NCI-H82 treated with DMSO at 0.1 percent for 48 hours (cell line): Measurements from ENCODE around the gene ZFC3H1.
"Not testable (repeated sequence)": the region's sequence is repeated elsewhere in the genome, so short reads cannot be mapped to it uniquely, and the experiment has no call there.

Experiments
- DNase-seq: peaks from one replicate; lab custom pipeline; 2025; ENCODE audit not compliant: unreplicated experiment; lab: John Stamatoyannopoulos, UW

The ZFC3H1 gene, protein sequence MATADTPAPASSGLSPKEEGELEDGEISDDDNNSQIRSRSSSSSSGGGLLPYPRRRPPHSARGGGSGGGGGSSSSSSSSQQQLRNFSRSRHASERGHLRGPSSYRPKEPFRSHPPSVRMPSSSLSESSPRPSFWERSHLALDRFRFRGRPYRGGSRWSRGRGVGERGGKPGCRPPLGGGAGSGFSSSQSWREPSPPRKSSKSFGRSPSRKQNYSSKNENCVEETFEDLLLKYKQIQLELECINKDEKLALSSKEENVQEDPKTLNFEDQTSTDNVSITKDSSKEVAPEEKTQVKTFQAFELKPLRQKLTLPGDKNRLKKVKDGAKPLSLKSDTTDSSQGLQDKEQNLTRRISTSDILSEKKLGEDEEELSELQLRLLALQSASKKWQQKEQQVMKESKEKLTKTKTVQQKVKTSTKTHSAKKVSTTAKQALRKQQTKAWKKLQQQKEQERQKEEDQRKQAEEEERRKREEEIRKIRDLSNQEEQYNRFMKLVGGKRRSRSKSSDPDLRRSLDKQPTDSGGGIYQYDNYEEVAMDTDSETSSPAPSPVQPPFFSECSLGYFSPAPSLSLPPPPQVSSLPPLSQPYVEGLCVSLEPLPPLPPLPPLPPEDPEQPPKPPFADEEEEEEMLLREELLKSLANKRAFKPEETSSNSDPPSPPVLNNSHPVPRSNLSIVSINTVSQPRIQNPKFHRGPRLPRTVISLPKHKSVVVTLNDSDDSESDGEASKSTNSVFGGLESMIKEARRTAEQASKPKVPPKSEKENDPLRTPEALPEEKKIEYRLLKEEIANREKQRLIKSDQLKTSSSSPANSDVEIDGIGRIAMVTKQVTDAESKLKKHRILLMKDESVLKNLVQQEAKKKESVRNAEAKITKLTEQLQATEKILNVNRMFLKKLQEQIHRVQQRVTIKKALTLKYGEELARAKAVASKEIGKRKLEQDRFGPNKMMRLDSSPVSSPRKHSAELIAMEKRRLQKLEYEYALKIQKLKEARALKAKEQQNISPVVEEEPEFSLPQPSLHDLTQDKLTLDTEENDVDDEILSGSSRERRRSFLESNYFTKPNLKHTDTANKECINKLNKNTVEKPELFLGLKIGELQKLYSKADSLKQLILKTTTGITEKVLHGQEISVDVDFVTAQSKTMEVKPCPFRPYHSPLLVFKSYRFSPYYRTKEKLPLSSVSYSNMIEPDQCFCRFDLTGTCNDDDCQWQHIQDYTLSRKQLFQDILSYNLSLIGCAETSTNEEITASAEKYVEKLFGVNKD (N-terminal part only)

DNA sequence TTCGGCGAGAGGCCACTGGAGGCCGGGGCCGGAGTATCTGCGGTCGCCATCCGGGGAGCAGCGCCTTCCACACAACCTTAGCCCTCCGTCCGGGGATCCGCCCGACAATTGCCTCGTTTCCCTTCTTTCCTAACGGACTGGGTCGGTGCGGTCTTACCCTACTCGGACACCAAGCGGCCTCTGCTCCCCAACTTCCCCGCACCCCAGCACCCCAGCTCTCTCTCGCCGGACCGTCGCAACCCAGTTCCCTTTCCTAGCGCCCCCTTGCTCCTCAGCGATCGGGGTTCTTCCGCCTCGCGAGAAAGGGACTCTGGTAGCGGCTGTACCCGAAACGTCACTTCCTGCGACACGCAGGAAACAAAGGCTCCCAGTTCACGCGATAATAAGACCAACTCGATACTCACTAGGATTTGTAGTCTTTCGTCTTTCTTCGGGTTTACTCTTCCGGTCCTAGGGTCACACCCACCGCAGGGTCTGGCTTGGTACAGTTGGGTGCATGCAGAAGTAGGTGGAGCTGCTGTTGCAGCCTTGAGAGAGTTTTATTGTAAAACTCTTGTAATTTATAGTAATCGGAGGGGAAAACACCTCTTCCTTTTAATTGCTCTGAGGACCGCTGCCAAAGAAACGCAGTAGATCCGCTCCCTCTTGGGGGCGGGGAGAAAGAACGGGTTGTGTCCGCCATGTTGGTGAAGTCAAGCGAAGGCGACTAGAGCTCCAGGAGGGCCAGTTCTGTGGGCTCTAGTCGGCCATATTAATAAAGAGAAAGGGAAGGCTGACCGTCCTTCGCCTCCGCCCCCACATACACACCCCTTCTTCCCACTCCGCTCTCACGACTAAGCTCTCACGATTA, at the start of gene ZFC3H1, which contains the start of gene THAP2:
ZFC3H1 (minus strand) TSS at position 288 of the 850 bp plus-strand sequence; CDS start at position 50, 238 bp downstream.
THAP2 (plus strand) TSS at position 741 of the 850 bp plus-strand sequence. CDS start 209 bp downstream, outside the sequence.
- peak; percentile 99 for DNase-seq

DNA sequence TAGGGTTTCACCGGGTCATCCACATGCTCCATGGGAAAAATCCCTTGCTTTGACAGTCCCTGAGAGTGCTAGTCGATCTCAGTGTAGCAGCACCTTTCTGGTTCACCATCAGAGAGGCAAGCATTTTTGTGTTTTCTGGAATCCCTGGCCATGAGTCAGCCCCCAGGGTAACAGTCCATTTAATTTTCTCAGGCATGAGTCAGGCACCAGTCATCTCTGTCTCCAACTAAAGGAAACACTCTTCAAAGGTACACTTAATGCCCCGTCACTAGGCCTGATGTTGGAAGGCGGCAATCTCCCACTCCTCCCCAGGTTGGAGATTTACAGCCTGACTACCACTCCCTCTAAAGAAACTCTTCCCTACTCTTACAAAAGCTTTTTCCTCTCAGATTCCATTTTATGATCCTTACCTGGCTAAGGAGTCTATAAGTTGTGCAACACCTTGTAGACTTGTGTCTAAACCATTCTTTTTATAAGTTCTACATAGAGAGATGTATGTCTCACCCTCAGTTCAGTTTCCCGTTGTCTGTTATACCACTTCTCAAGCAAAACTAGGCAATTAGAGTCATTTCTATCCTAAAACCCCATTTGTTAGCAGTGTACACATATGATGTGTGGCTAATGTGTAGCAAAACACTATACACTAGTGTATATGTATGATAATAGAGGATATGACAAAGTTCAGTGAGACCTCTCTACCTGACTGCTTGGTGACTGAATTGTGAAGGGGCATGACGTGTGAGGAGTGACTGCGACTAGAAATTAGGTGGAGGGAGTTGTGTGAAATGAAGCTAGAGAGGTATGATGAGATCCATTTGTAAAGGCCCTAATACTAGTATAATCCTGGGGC, 46.9 kb upstream of the ZFC3H1 start:
- no peak for DNase-seq

DNA sequence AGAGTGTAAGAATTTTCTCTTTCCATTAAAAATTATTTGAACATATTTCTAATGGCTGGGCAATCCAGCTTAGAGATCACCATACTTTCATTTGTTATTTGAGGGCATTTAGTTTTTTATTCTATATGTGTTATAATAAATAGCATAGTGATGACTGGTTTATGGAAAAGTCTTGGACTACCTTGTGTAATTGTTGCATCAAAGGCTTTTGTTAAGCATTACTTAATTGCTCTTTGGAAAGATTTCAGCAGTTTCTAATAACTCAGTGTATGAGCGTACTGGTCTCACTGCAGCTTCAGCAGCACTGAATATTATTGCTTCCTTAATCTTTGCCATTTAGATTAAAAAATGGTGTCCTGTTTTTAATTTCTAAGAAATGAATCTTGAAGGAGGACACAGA, 45.0 kb upstream of the ZFC3H1 start:
- DNase-seq: no peak

DNA sequence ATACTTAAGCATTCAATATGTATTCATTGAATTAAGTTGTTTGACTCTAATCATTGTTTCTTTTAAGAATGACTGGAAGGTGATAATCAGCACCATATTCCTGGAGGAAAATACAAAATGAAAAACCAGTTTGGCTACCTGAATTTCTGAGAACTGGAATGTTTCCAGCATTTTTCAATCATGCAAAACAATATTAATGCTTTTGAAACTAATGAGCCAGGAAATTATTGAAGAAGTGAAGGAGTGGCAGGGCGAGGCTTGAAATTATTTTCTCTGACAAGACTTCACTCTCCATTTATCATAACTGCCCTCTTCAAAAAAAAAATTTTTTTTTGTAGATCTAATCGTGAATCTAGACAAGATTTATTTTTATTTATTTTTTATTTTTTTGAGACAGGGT, 41.3 kb upstream of the ZFC3H1 start:
- no peak for DNase-seq

DNA sequence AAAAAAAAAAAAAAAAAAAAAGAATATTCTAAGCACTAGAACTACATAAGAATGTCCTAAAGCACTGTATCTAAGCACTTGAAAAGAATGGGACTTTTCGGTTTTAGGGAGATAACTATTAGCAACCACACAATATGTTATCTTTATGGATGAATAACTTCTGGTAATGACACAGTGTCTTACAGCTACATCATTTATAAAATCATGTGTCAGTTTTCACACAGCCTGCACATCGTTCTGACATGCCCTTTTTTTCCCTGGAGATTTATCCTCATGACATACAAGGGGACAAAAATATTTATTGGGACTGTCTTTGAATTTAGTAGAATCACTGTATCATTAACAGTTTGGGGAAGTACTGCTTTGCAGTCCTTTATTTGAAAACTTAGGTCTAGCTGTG, 39.6 kb upstream of the ZFC3H1 start:
- no peak for DNase-seq

DNA sequence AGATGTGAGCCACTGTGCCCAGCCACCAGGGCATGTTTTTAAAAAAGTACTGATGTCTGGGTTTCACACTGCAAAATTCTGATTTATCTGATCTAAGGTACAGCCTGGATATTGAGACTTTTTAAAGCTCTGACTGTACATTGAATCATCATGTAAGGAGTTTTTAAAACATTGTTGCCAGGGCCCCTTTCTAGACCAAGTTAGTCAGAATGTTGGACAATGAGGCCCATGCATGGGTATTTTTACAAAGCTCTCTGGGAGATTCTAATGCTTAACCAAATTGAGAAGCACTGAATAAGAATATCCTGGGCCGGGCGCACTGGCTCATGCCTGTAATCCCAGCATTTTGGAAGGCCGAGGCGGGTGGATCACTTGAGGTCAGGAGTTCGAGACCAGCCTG, 38.9 kb upstream of the ZFC3H1 start:
- no peak for DNase-seq

DNA sequence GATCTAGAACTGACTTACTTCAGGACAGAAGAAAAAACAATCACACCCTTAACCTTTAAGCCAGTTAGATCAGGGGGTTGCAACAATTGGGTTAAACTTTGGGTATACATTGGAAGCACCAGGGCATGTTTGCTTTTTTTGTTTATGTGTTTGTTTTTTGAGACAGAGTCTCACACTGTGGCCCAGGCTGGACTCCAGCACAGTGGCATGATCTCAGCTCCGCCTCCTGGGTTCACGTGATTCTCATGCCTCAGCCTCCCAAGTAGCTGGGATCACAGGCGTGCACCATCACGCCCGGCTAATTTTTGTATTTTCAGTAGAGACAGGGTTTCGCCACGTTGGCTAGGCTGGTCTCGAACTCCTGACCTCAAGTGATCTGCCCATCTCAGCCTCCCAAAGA, 38.5 kb upstream of the ZFC3H1 start:
- not testable (repeated sequence) for DNase-seq

DNA sequence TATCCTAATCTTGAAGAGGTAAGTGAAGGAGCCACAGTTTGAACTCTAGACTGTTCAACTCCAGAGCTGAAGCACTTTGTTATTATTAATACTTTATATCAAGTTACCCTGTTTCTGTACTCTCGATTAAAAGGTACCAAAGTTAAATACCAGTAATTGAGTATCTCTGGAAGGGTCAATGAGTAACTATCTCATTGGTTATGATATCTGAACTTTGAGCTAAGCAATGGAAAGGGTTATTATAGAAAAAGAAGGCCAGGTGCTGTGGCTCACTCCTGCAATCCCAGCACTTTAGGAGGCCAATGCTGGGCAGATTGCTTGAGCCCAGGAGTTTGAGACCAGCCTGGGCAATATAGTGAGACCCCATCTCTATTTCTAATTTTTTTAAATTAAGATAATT, 32.1 kb upstream of the ZFC3H1 start:
- no peak for DNase-seq

DNA sequence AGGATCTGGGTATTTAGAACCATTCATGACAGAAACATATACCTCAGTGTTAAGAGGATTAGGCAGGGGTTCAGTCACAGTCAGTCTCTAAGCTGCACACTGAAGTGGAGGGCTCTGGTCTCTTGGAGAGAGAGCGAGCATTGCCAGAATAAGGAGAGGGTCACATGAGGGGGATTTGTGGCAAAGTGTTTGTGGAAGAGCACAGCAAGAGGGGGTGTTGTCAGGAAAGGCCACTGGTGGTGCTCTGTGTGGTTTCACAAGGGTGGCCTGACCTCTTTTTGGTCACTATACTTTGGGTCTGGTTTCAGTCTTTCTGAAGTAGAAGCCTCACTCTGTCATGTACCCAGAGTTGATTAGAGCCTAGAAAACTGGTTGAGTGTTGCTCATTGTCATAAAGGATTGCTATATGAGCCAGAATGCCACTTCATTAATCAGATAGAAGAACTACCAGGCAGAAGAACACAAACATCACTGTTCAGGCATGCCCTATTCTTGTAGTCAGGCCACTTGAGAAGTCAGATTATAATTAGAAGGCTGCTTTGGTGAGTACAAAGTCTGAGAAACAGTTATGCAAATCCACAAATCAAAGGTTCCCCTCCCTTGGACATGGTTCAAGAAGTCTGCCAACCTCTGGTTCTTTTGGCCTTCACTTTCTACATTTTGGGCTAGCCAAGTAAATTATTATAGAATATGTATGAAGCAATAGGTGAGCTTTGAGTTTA, 30.6 kb upstream of the ZFC3H1 start:
- DNase-seq: peak; percentile 87

DNA sequence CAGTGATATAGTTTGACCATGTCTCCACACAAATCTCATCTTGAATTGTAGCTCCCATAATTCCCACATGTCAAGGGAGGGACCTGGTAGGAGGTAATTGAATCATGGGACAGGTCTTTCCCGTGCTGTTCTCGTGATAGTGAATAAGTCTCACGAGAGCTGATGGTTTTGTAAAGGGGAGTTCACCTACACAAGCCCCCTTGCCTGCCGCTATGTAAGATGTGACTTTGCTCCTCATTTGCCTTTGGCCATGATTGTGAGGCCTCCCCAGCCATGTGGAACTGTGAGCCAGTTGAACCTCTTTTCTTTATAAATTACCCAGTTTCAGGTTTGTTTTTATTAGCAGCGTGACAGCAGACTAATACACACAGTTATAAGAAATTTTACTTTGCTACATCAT, 30.0 kb upstream of the ZFC3H1 start:
- not testable (repeated sequence) for DNase-seq

DNA sequence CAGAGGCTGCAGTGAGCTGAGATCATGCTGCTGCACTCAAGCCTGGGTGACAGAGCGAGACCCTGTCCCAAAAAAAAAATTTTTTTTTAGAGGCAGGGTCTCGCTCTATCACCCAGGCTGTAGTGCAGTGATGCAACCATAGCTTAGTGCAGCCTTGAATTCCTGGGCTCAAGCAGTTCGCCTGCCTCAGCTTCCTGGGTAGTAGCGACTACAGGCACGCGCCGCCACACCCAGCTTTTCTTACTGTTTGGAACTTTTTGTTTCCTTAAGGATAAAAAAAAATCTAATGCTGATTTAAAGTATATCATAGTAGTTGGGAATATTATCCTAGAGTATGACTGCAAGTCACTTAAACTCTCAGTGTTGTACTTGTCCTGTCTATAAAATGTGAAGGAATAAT, 29.5 kb upstream of the ZFC3H1 start:
- no peak for DNase-seq

DNA sequence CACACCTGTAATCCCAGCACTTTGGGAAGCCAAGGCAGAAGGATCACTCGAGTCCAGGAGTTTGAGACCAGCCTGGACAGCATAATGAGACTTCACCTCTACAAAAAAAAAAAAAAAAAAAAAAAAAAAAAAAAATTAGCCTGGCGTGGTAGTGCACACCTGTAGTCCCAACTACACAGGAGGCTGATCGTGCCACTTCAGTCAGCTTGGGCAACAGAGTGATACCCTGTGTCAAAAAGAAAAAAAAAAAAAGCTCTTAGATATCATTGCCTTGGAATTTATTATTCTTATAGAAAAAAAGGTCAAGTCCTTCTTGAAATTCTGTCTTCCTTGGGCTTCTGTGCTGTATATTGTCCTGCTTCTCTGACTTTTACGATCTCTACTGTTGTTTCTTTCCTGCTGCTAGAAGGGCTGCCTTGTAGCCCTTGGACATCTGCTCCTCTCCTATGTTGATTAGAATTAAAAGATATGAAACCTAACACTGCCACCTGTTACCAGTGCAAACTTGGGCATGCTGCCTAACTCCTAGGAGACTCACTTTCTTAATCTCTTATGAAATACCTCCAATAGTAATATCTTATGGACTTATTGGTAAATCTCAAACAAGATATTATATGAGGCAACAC, 28.0 kb upstream of the ZFC3H1 start:
- DNase-seq: peak; percentile 72

DNA sequence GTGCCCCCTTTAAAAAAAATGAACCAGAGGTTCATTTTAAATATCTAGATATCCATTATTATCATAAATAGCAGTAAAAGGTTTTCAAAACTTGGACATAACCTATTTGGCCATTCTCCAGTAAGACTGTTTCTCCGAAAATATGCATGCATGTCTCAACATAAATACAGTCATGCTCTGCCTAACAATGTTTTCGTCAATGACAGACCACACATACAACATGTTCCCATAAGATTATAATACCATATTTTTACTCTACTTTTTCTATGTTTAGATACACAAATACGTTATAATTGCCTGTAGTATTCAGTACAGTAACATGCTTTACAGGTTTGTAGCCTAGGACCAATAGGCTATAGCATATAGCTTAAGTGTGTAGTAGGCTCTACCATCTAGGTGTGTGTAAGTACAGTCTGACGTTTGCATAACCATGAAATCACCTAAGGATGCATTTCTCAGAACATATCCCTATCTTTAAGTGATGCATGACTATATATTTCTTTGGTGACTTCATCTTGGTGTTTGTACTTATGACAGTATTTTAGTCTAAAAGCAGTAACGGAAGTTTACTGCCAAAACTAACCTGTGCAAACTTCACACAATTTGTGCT, 25.4 kb upstream of the ZFC3H1 start:
- DNase-seq: no peak

DNA sequence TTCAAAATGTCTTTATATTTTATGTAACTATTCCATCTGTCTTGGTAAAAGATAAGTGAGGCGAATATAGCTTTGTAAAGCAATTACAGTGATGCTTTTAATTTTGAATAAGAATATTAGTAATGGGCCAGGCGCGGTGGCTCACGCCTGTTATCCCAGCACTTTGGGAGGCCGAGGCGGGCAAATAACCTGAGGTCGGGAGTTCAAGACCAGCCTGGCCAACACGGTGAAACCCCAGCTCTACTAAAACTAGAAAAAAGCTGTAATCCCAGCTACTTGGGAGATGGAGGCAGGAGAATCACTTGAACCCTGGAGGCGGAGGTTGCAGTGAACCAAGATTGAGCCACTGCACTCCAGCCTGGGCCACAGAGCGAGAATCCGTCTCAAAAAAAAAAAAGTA, 23.5 kb upstream of the ZFC3H1 start:
- DNase-seq: not testable (repeated sequence)

DNA sequence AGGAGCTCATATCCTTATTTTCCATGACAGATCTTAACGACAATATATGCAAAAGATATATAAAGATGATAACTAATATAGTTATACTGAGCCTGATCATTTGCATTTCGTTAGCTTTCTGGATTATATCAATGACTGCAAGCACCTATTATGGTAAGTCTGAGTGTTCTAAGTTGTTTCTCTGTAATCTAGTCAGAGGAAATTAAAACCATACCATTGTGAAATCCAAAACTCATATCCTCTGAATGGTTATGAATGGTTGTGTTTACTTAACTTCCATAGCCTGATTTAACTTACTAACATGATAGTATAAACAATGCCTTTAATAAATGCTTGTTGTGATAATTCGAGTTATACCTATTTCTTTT, 23.0 kb upstream of the ZFC3H1 start:
- no peak for DNase-seq

DNA sequence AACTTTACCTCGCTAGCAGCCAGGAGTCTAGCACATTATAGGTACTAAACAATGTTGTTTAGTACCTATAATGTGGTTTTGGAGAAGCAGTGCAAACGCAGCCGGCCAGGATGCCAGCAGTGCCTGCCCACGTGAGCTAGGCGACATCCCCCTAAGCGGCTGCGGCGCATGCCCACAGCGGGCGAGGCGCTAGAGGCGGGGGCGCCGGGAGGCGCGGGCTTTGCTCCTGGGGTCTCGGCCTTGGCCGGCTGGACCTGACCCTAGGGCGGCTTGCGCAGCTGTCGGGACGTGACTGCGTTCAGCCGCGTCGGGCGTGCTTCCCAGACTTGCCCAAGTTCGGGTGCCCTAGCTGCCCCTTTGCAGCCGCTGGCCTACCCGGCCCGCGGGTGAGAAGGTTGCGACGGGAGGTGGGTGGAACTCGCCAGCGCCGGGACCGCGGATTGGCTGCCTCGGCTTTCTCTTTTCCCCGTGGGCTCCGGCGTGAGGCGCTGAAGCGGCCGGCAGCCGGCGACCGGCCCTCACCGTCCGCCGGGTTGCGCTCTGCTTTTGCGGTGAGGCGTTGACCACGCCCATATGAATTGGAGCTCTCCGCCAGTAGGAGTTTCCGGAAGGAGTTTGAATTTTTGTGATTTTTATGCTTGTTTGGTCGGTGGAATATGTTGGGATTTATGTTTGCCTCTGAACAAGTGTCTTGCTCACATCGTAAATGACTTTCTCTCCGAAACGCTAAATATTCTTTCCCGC, 22.4 kb upstream of the ZFC3H1 start, which contains the start of gene TMEM19:
TMEM19 (plus strand) TSS at position 169 of the 744 bp plus-strand sequence. CDS start 599 bp downstream, outside the sequence.
- DNase-seq: peak; percentile 68

DNA sequence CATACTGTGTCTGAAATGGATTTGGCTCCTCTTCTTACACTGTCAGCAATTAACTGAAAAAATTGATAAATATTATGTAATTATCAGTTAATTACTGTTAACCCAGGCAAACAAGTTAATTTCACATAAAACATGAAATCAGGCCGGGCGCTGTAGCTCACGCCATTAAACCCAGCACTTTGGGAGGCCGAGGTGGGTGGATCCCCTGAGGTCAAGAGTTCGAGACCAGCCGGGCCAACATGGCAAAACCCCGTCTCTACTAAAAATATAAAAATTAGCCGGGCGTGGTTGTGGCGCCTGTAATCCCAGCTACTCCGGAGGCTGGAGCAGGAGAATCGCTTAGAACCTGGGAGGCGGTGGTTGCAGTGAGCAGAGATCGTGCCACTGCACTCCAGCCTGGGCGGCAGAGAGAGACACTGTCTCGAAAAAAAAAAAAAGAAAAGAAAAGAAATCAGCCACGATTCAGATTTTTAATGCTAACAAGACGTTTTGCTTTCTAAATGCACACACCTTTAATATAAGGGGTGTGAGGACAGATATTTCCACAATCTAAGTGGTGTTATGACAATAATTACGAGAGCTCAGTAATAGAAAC, 21.8 kb upstream of the ZFC3H1 start:
- no peak for DNase-seq
